Measurements from ENCODE around the gene XYLT2.

GRCh38 chr17:50397111-50397918 is 51.4 kb downstream of the XYLT2 start, which contains the start of gene LRRC59:
- peak; percentile 82 for TF ChIP-seq CTCF (conservative IDR thresholded peaks at IDR 0.05; ENCODE audit: low read length)
- TF ChIP-seq EZH2phosphoT487 (IDR thresholded peaks at IDR 0.05; ENCODE audit: borderline replicate concordance, low read depth, low read length): no peak

Data from OCI-LY7 (cell line).